OCI-LY1 (cell line): ENCODE results near the gene MRPL53.

Experiments used
- H2AFZ ChIP-seq: fragments of 200-600 bp; sonication (generic), shearing (Covaris generic); 2 replicates; pipeline ENCODE4 v1.6.0; 2014; ENCODE audit warnings: antibody characterized with exemption, mild to moderate bottlenecking, low read length
- H3F3A ChIP-seq: fragments of 200-600 bp; sonication (generic), shearing (Covaris generic); 2 replicates; pipeline ENCODE4 v1.6.0; 2014; ENCODE audit warnings: mild to moderate bottlenecking, antibody characterized with exemption, low read length, moderate library complexity; ENCODE audit not compliant: insufficient read depth
- H3K27ac ChIP-seq: fragments of 200-600 bp; sonication (generic); 2 replicates; pipeline ENCODE4 v1.5.1; 2014; ENCODE audit warnings: low read length, mixed run types, mild to moderate bottlenecking, low read depth; ENCODE audit not compliant: poor library complexity, severe bottlenecking
- H3K27me3 ChIP-seq: fragments of 200-600 bp; sonication (generic); 2 replicates; pipeline ENCODE4 v1.6.0; 2014; ENCODE audit warnings: antibody characterized with exemption, mild to moderate bottlenecking, low read length, moderate library complexity; ENCODE audit not compliant: insufficient read depth
- H3K36me3 ChIP-seq: fragments of 200-600 bp; sonication (generic); 2 replicates; pipeline ENCODE4 v1.6.1; 2014; ENCODE audit warnings: mild to moderate bottlenecking, antibody characterized with exemption, low read length, moderate library complexity, mixed read lengths; ENCODE audit not compliant: insufficient read depth
- H3K4me1 ChIP-seq: fragments of 200-600 bp; sonication (generic); 2 replicates; pipeline ENCODE4 v1.5.1; 2014; ENCODE audit warnings: mild to moderate bottlenecking, low read length, moderate library complexity; ENCODE audit not compliant: insufficient read depth, severe bottlenecking
- H3K4me2 ChIP-seq: fragments of 200-600 bp; sonication (generic), shearing (Covaris generic); 2 replicates; pipeline ENCODE4 v1.6.1; 2014; ENCODE audit warnings: low read length
- H3K4me3 ChIP-seq: fragments of 200-600 bp; sonication (generic); 2 replicates; pipeline ENCODE4 v1.5.1; 2014; ENCODE audit warnings: low read length, low read depth, mild to moderate bottlenecking, mixed read lengths; ENCODE audit not compliant: poor library complexity, severe bottlenecking
- H3K79me2 ChIP-seq: fragments of 200-600 bp; shearing (Covaris generic); 2 replicates; pipeline ENCODE4 v1.6.1; 2016; ENCODE audit warnings: mixed run types, low read length, mixed read lengths; ENCODE audit not compliant: insufficient read depth
- H3K9ac ChIP-seq: fragments of 200-600 bp; sonication (generic), shearing (Covaris generic); 2 replicates; pipeline ENCODE4 v1.6.1; 2014; ENCODE audit warnings: mild to moderate bottlenecking, low read length, mixed read lengths
- H3K9me2 ChIP-seq: fragments of 200-600 bp; sonication (generic), shearing (Covaris generic); 2 replicates; pipeline ENCODE4 v1.6.1; 2014; ENCODE audit warnings: low read depth, mild to moderate bottlenecking, low read length, mixed read lengths
- H3K9me3 ChIP-seq: fragments of 200-600 bp; shearing (Covaris generic); 2 replicates; pipeline ENCODE4 v1.6.1; 2014; ENCODE audit warnings: low read length, mixed read lengths
- H4K20me1 ChIP-seq: fragments of 200-600 bp; sonication (generic), shearing (Covaris generic); 2 replicates; pipeline ENCODE4 v1.6.0; 2016; ENCODE audit warnings: mild to moderate bottlenecking, low read length; ENCODE audit not compliant: insufficient read depth
- CTCF ChIP-seq: fragments of 200-600 bp; sonication (generic), shearing (Covaris generic); IDR thresholded peaks from 2 replicates; pipeline ENCODE4 v1.5.1; 2017; ENCODE audit warnings: mild to moderate bottlenecking, antibody characterized with exemption, low read length, moderate library complexity, mixed read lengths
- EZH2 ChIP-seq: fragments of 200-600 bp; sonication (generic), shearing (Covaris generic); IDR thresholded peaks from 2 replicates; pipeline ENCODE4 v1.8.0; 2017; ENCODE audit warnings: borderline replicate concordance, mixed run types, mild to moderate bottlenecking, antibody characterized with exemption, low read length, moderate library complexity, mixed read lengths

The MRPL53 gene

DNA sequence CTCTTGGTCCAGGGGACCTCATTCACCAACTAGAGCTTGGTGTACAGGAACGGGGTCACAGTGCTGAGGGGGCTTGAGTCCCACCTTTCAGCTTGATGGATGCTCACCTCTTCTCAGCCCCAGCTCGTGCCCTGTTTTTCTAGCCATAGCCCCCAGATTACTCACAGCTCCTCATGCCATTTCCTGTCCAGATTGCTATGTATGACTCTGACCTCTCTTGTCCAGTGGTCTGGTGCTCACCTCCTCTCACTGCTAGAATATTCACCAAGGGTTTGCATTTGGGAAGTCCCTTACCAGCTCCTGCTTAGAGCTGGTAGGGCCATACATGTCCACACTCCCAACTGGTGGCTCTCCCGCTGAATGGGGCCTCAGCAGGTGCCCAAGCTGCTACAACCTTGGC, 21.1 kb upstream of the MRPL53 start:
- no peak overlapping the region for H3K27ac ChIP-seq
- peaks cover 40% of the 10 kb centered on the region for H3K36me3 ChIP-seq

DNA sequence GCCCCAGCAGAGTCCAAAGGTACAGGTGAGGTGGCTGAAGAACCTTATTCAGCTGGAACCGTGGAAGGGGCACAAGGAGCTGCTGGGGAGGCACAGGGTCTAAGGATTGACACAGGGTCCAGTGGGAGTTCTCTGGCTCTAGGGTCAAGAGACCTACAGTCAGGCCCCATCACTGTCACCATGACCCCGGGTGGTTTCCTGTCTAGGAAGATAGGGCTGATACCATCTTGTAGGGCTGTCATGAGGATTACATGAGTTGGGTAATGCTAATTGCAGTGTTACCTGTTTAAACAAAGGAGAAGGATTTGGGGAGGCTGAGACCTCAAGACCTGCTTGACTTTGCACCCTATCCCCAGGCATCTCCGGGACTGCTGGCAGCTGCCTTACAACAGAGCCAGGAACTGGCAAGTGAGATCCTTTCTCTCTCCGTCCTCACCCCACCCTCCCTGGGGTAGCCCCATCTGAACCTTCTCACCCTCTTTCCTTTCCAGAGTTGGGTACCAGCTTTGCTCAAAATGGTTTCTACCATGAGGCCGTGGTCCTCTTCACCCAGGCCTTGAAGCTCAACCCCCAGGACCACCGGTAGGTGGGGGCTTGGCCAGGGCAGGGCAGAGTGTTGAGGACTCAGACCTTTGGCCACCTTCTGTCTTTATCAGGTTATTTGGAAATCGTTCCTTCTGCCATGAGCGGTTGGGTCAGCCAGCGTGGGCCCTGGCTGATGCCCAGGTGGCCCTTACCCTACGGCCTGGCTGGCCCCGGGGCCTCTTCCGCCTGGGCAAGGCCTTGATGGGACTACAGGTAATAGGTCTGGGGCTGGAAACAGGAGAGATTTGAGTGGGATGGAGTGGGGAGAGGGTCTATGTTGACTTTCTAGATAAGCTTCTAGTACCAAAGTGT, 19.4 kb upstream of the MRPL53 start:
- H3K27ac ChIP-seq, result no peak overlapping the region
- no peak overlapping the region for H2AFZ ChIP-seq
- peaks cover 40% of the 10 kb centered on the region for H3K36me3 ChIP-seq
- no peak overlapping the region for H3K4me2 ChIP-seq
- no peaks in the 10 kb centered on the region for H3K9me2 ChIP-seq
- H3F3A ChIP-seq, result no peaks in the 10 kb centered on the region
- no peak overlapping the region for H3K4me3 ChIP-seq
- no peaks in the 10 kb centered on the region for H3K4me1 ChIP-seq
- H3K27me3 ChIP-seq, result no peaks in the 10 kb centered on the region
- no peaks in the 10 kb centered on the region for H4K20me1 ChIP-seq
- H3K9me3 ChIP-seq, result no peaks in the 10 kb centered on the region
- H3K9ac ChIP-seq, result no peak overlapping the region
- TF ChIP-seq CTCF, result no peak
- no peak for TF ChIP-seq EZH2
- H3K79me2 ChIP-seq, result no peaks in the 10 kb centered on the region

More for the DNA sequence above, 21.1 kb upstream of the MRPL53 start:
- no peak overlapping the region for H3K4me3 ChIP-seq
- no peaks in the 10 kb centered on the region for H3K9me3 ChIP-seq
- TF ChIP-seq CTCF, result no peak
- no peak for TF ChIP-seq EZH2
- H3K9me2 ChIP-seq, result no peaks in the 10 kb centered on the region
- no peak overlapping the region for H3K4me2 ChIP-seq
- H3K4me1 ChIP-seq, result no peaks in the 10 kb centered on the region
- no peak overlapping the region for H3K9ac ChIP-seq
- H3K79me2 ChIP-seq, result no peaks in the 10 kb centered on the region
- H2AFZ ChIP-seq, result no peak overlapping the region
- H3F3A ChIP-seq, result no peaks in the 10 kb centered on the region
- H4K20me1 ChIP-seq, result no peaks in the 10 kb centered on the region
- no peaks in the 10 kb centered on the region for H3K27me3 ChIP-seq

DNA sequence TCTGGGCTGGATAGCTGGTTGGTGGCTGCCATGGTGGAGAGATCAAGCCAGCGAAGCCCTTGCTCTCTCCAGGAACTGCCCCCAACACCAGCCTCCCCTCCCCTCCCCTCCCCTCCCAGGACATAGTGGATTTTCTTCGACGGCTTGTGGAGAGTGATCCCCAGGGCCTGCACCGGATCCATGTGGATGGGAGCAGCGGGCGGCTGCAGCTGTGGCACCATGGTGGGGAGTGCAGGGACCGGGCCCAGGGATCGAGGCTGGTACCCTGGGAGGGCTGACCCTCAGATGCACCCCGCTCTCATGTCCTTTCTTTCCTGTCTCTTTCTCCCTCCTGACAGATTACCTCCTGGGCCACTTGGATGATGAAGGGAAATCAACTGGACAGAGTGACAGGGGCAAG, 17.4 kb upstream of the MRPL53 start:
- H3K4me1 ChIP-seq, result no peaks in the 10 kb centered on the region
- no peaks in the 10 kb centered on the region for H3K9me2 ChIP-seq
- H3K4me3 ChIP-seq, result no peak overlapping the region
- no peaks in the 10 kb centered on the region for H3K9me3 ChIP-seq
- peaks cover 46% of the 10 kb centered on the region for H3K36me3 ChIP-seq
- H4K20me1 ChIP-seq, result no peaks in the 10 kb centered on the region
- TF ChIP-seq EZH2, result no peak
- TF ChIP-seq CTCF, result no peak
- H3F3A ChIP-seq, result no peaks in the 10 kb centered on the region
- no peak overlapping the region for H2AFZ ChIP-seq
- H3K4me2 ChIP-seq, result no peak overlapping the region
- H3K9ac ChIP-seq, result no peak overlapping the region
- H3K27me3 ChIP-seq, result no peaks in the 10 kb centered on the region
- no peak overlapping the region for H3K27ac ChIP-seq
- no peaks in the 10 kb centered on the region for H3K79me2 ChIP-seq
